Upper lobe of right lung (tissue), 1 donor: ENCODE data around the gene ZNF670. TPM values are rescaled to one million over a fixed set of nuclear protein-coding genes. Genes with fewer than 3 reads are reported as not detected.
A peak's percentile ranks its signal among the peaks of the same experiment; 100 is the strongest.

Source experiments
- ATAC-seq: fragments of 200-7000 bp; cut with Tn5 transposase; one replicate; pipeline ENCODE4 v1.9.1; 2020; ENCODE audit warnings: mild to moderate bottlenecking, moderate library complexity
- DNase-seq: peaks from one replicate; pipeline ENCODE4 v3.0.0-alpha.2; 2020
- H3K27ac ChIP-seq: fragments of 200-600 bp; one replicate; pipeline ENCODE4 v1.8.0; 2022
- H3K27me3 ChIP-seq: fragments of 200-600 bp; one replicate; pipeline ENCODE4 v1.8.0; 2022; ENCODE audit warnings: mild to moderate bottlenecking
- H3K36me3 ChIP-seq: fragments of 200-600 bp; one replicate; pipeline ENCODE4 v1.8.0; 2022
- H3K4me1 ChIP-seq: fragments of 200-600 bp; one replicate; pipeline ENCODE4 v1.8.0; 2022
- H3K4me3 ChIP-seq: fragments of 200-600 bp; one replicate; pipeline ENCODE4 v1.8.0; 2022; ENCODE audit warnings: mild to moderate bottlenecking
- H3K9me3 ChIP-seq: fragments of 200-600 bp; one replicate; pipeline ENCODE4 v1.8.0; 2022
- intact Hi-C: fragments of 100-400 bp; cut with DNase I; formaldehyde crosslinking; loops from one replicate; pipeline ENCODE4 v1.11.0; 2022
- total RNA-seq: library from RNA; stranded (reverse); fragmentation: NEBNext Ultra II Directional; extraction: Animal tissue kit (Norgen Biotek cat#: 25700); gene quantifications from one replicate; pipeline ENCODE4 v1.2.1, GENCODE V29; 2021
- TF ChIP-seq, protein P1 (sequence below): fragments of 200-600 bp; IDR thresholded peaks from one replicate; pipeline ENCODE4 v1.8.0; 2022; ENCODE audit warnings: antibody characterized with exemption
- donor health status: DM: no; HTN: yes; CAD: no; lungs with severe emphysema.

ZNF670 gene
- total RNA-seq, 1 donor from 2014 or later, result 3.2 TPM

- no peak overlapping the region for H3K27ac ChIP-seq
- H3K36me3 ChIP-seq, result no peaks in the 10 kb centered on the region
- no peak overlapping the region for H3K4me3 ChIP-seq
- ATAC-seq (no peak), DNase-seq (no peak)
- TF ChIP-seq, protein P1, sequence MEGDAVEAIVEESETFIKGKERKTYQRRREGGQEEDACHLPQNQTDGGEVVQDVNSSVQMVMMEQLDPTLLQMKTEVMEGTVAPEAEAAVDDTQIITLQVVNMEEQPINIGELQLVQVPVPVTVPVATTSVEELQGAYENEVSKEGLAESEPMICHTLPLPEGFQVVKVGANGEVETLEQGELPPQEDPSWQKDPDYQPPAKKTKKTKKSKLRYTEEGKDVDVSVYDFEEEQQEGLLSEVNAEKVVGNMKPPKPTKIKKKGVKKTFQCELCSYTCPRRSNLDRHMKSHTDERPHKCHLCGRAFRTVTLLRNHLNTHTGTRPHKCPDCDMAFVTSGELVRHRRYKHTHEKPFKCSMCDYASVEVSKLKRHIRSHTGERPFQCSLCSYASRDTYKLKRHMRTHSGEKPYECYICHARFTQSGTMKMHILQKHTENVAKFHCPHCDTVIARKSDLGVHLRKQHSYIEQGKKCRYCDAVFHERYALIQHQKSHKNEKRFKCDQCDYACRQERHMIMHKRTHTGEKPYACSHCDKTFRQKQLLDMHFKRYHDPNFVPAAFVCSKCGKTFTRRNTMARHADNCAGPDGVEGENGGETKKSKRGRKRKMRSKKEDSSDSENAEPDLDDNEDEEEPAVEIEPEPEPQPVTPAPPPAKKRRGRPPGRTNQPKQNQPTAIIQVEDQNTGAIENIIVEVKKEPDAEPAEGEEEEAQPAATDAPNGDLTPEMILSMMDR, result no peak
- intact Hi-C loops, result no loop called here
- peaks cover 20% of the 10 kb centered on the region for H3K4me1 ChIP-seq
- H3K27me3 ChIP-seq, result no peaks in the 10 kb centered on the region
- H3K9me3 ChIP-seq, result no peaks in the 10 kb centered on the region
Measured at GRCh38 chr1:247107694-247108093, 29.1 kb upstream of the ZNF670 start.

GRCh38 chr1:247105966-247106365 is 27.4 kb upstream of the ZNF670 start:
- H3K4me3 ChIP-seq, result no peak overlapping the region
- H3K4me1 ChIP-seq, result peaks cover 24% of the 10 kb centered on the region
- peaks cover 13% of the 10 kb centered on the region for H3K9me3 ChIP-seq
- intact Hi-C loops, result no loop called here
- DNase-seq (no peak), ATAC-seq (no peak)
- H3K27ac ChIP-seq, result no peak overlapping the region
- TF ChIP-seq, protein P1, result no peak
- peaks cover 12% of the 10 kb centered on the region for H3K36me3 ChIP-seq
- H3K27me3 ChIP-seq, result no peaks in the 10 kb centered on the region

GRCh38 chr1:247104965-247105364 is 26.4 kb upstream of the ZNF670 start:
- TF ChIP-seq, protein P1, result no peak
- Histone ChIP-seq H3K27ac (no peak overlapping the region), H3K36me3 (peaks cover 22% of the 10 kb centered on the region), H3K4me3 (peak overlapping the region; percentile 68), H3K27me3 (no peaks in the 10 kb centered on the region), H3K4me1 (peaks cover 18% of the 10 kb centered on the region), H3K9me3 (peaks cover 22% of the 10 kb centered on the region)
- ATAC-seq, result no peak
- intact Hi-C loops, result no loop called here
- no peak for DNase-seq

DNA sequence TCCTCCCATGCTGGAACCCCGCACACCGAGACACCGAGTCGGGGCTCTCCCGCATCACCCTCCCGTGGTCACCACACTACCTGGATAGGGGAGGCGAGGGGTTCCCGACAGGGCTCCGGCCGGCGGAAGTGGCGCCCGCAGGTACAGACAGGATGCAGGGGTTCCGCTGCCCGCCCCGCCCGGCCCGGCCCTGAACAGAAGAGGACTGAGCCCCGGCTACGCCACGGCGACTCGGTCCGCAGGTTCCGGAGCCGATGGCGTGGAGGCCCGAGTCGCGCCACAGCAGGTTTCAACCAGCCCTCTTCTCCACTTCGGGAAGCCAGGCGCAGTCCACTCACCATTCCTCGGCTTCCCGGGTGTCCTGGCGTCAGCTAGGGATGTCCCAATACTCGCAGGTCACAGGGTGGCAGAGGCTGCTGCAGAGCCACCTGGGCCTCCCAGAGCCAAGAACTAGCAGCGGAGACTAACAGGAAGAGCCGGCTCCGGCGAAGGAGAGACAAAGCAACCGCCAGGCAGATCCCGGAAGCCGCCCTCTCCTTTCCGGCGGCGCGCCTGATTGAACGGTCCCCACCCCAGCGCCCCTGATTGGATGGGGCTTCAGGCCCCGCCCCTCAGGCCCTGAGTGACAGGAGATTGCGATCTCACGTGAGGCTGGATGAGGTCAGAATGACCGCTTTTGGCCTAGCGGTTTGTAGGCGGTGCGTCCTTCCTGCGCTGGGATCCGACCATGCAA is 25.4 kb upstream of the ZNF670 start, which contains the start of gene ZNF669:
Gene ZNF669, minus strand, starts transcription at position 498 of the 733 bp plus-strand sequence. Its CDS starts 157 bp downstream, at position 341.
- peak; percentile 100 for ATAC-seq
- Histone ChIP-seq H3K9me3 (peaks cover 26% of the 10 kb centered on the region), H3K4me1 (peaks cover 18% of the 10 kb centered on the region), H3K36me3 (peaks cover 23% of the 10 kb centered on the region), H3K27me3 (no peaks in the 10 kb centered on the region), H3K4me3 (peak within 1 kb of the TSS; percentile 68), H3K27ac (peak within 1 kb of the TSS; percentile 87)
- intact Hi-C loops, result no loop called here
- TF ChIP-seq, protein P1, result no peak
- DNase-seq, result peak; percentile 98

- intact Hi-C loops, result no loop called here
- Histone ChIP-seq H3K36me3 (peaks cover 23% of the 10 kb centered on the region), H3K4me1 (peaks cover 18% of the 10 kb centered on the region), H3K4me3 (peak overlapping the region; percentile 68), H3K27ac (no peak overlapping the region), H3K9me3 (peaks cover 38% of the 10 kb centered on the region), H3K27me3 (no peaks in the 10 kb centered on the region)
- no peak for DNase-seq
- ATAC-seq, result no peak
- TF ChIP-seq, protein P1, result no peak
Measured at GRCh38 chr1:247102381-247102780, 23.8 kb upstream of the ZNF670 start.
